NB4 (cell line): ENCODE measurements around the gene STARD3.

Source experiments
- DNase-seq: peaks from one replicate; pipeline ENCODE4 v3.0.0; 2010; ENCODE audit warnings: low read depth
- H3K4me3 ChIP-seq: one replicate; pipeline ENCODE4 v1.5.1; 2011; ENCODE audit warnings: mild to moderate bottlenecking, low read depth, low read length, moderate library complexity
- CTCF ChIP-seq: IDR thresholded peaks from one replicate; pipeline ENCODE4 v1.5.1; 2012; ENCODE audit warnings: low read depth, low read length
- MAX ChIP-seq: IDR thresholded peaks from 2 replicates; pipeline ENCODE4 v1.6.1; 2011; ENCODE audit warnings: low read depth, low read length
- MYC ChIP-seq: IDR thresholded peaks from 2 replicates; pipeline ENCODE4 v1.6.1; 2011; ENCODE audit warnings: low read depth, low read length
- POLR2A ChIP-seq: IDR thresholded peaks from 2 replicates; pipeline ENCODE4 v1.6.1; 2011; ENCODE audit warnings: mild to moderate bottlenecking; ENCODE audit not compliant: insufficient read length; ENCODE audit errors: extremely low read depth

The STARD3 gene

GRCh38 chr17:39666231-39666600 is 29.3 kb downstream of the STARD3 start:
- DNase-seq, result no peak
- TF ChIP-seq MAX (no peak), POLR2A (no peak), CTCF (no peak), MYC (no peak)
- no peak overlapping the region for H3K4me3 ChIP-seq

- DNase-seq, result peak; percentile 71
- no peak for TF ChIP-seq POLR2A
- TF ChIP-seq CTCF, result no peak
- TF ChIP-seq MYC, result no peak
- no peak for TF ChIP-seq MAX
- no peak overlapping the region for H3K4me3 ChIP-seq
Observed at GRCh38 chr17:39666601-39667261, 29.8 kb downstream of the STARD3 start.

GRCh38 chr17:39667262-39667944 is 30.5 kb downstream of the STARD3 start:
- TF ChIP-seq MYC, result no peak
- no peak for TF ChIP-seq POLR2A
- no peak for TF ChIP-seq CTCF
- no peak for TF ChIP-seq MAX
- peak overlapping the region; percentile 28 for H3K4me3 ChIP-seq
- peak; percentile 76 for DNase-seq

GRCh38 chr17:39667945-39668924 is 31.3 kb downstream of the STARD3 start, which contains the start of gene PNMT:
Gene PNMT, plus strand, starts transcription at chr17:39668453. Its CDS starts 23 bp downstream, at chr17:39668476.
- peak within 1 kb of the TSS; percentile 44 for H3K4me3 ChIP-seq
- DNase-seq, result peak; percentile 87

More at GRCh38 chr17:39667945-39668924, 31.3 kb downstream of the STARD3 start, which contains the start of gene PNMT:
- TF ChIP-seq MYC (peak; percentile 37; the same call in 1 of the 2 replicates), MAX (peak; percentile 47), POLR2A (no peak), CTCF (peak; percentile 63)
